ENCODE results near the gene AHSG. TPM values are rescaled to one million over a fixed set of nuclear protein-coding genes. Genes with fewer than 3 reads are reported as not detected.

The AHSG gene, protein sequence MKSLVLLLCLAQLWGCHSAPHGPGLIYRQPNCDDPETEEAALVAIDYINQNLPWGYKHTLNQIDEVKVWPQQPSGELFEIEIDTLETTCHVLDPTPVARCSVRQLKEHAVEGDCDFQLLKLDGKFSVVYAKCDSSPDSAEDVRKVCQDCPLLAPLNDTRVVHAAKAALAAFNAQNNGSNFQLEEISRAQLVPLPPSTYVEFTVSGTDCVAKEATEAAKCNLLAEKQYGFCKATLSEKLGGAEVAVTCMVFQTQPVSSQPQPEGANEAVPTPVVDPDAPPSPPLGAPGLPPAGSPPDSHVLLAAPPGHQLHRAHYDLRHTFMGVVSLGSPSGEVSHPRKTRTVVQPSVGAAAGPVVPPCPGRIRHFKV
- 222 and 237 TPM in 2 replicates for total RNA-seq (2022)
- Bru-seq, nascent RNA = percentile 92 among the genes with signal in this experiment
- BruChase-seq, experiment 1, labeled RNA remaining after a 2-hour chase = percentile 90 among the genes with signal in this experiment
- percentile 95 among the genes with signal in this experiment for BruChase-seq, experiment 2, labeled RNA remaining after a 6-hour chase
- long read RNA-seq, transcript AHSG-202 (7 exons, 1,711 nt) = major isoform, 394 of 461 reads
- long read RNA-seq, partial matches to known transcripts = 30 of 461 reads
- long read RNA-seq, other reads (novel, unspliced or antisense) = 32 of 461 reads

DNA sequence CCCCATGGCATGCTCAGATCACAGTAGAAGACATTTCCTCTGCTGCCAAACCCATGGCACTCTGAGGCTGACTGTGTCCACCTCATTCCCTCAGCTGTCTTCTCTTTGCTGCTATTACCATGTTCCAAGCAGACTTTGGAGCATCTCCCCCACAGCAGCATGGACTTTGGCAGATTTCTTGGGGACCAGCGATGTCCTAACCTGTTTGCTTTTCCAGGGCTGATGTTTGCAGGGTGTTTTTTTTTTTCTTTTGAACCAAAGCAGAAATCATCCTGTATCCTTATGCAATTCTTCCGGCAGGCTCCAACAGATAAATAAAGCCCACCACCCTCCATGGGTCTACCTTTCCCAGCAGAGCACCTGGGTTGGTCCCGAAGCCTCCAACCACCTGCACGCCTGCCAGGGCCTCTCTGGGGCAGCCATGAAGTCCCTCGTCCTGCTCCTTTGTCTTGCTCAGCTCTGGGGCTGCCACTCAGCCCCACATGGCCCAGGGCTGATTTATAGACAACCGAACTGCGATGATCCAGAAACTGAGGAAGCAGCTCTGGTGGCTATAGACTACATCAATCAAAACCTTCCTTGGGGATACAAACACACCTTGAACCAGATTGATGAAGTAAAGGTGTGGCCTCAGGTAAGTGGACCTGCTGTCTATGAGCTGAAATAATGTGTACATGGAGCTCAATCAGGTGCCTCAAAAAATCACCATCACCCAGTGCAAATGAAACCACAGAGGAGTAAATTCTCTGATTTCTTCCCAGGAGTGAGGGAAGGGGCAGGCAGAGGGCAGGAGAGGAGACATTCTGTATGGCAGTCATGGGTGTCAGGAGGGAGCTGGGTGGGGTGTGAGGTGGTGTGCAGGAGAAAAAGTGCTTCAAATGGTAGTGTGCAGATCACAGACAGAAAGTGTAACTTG, at the start of gene AHSG:
Gene AHSG, plus strand, starts transcription at position 340 of the 916 bp plus-strand sequence. Its CDS starts 82 bp downstream, at position 422.
- peaks cover 6% of the 10 kb centered on the region for H3K36me3 Mint-ChIP-seq (ENCODE audit: insufficient read depth, unreplicated experiment)
- Histone ChIP-seq H3K36me3 (ENCODE audit: control insufficient read depth, insufficient read depth, low read length) (0 out of 2 replicates have a peak, but pooled peaks cover 4% of the 10 kb centered on the region), H3K27me3 (replicated peaks; ENCODE audit: control insufficient read depth, insufficient read depth, low read length) (no peaks in the 10 kb centered on the region), H3K4me1 (peaks cover 14% of the 10 kb centered on the region; the same call in 1 of the 2 replicates), H3K4me3 (ENCODE audit: low read depth, low read length) (peak within 1 kb of the TSS; percentile 33), H3K9me3 (no peaks in the 10 kb centered on the region)
- ChIA-PET POLR2A (interaction anchor here (0.5 kb wide), 2 partner anchors 256 to 681 kb away, joined by 3 read pairs; no protein-coding TSS in a partner anchor), CTCF (interaction anchor here (0.5 to 3.2 kb wide), 5 partner anchors 24 to 509 kb away, joined by 3 to 14 read pairs (median 4); no protein-coding TSS in a partner anchor)
- H3K4me3 Mint-ChIP-seq (ENCODE audit: unreplicated experiment) = peak within 1 kb of the TSS; percentile 34
- peaks cover 26% of the 10 kb centered on the region for H3K4me1 Mint-ChIP-seq (ENCODE audit: low read depth, unreplicated experiment)
- TF ChIP-seq, protein P1, sequence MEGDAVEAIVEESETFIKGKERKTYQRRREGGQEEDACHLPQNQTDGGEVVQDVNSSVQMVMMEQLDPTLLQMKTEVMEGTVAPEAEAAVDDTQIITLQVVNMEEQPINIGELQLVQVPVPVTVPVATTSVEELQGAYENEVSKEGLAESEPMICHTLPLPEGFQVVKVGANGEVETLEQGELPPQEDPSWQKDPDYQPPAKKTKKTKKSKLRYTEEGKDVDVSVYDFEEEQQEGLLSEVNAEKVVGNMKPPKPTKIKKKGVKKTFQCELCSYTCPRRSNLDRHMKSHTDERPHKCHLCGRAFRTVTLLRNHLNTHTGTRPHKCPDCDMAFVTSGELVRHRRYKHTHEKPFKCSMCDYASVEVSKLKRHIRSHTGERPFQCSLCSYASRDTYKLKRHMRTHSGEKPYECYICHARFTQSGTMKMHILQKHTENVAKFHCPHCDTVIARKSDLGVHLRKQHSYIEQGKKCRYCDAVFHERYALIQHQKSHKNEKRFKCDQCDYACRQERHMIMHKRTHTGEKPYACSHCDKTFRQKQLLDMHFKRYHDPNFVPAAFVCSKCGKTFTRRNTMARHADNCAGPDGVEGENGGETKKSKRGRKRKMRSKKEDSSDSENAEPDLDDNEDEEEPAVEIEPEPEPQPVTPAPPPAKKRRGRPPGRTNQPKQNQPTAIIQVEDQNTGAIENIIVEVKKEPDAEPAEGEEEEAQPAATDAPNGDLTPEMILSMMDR (IDR thresholded peaks at IDR 0.05; ENCODE audit: insufficient read depth in 1 of 2, low read depth in 1 of 2, low read length in 1 of 2, severe bottlenecking in 1 of 2, unreplicated experiment in 1 of 2) = no peak
- H3K27me3 Mint-ChIP-seq (ENCODE audit: insufficient read depth, unreplicated experiment) = no peaks in the 10 kb centered on the region
- DNase-seq = peak; percentile 57
- BruUV-seq (replicated peaks) = TSS peak; percentile 63
- H3K9me3 Mint-ChIP-seq (ENCODE audit: unreplicated experiment) = peaks cover 9% of the 10 kb centered on the region
- intact Hi-C loops (cut with micrococcal nuclease; ENCODE audit: unreplicated experiment) = loop anchor here (1.0 kb wide), 1 partner anchor 14 kb away; no protein-coding TSS in a partner anchor
- peak within 1 kb of the TSS; percentile 81 for H3K27ac Mint-ChIP-seq (ENCODE audit: unreplicated experiment)

DNA sequence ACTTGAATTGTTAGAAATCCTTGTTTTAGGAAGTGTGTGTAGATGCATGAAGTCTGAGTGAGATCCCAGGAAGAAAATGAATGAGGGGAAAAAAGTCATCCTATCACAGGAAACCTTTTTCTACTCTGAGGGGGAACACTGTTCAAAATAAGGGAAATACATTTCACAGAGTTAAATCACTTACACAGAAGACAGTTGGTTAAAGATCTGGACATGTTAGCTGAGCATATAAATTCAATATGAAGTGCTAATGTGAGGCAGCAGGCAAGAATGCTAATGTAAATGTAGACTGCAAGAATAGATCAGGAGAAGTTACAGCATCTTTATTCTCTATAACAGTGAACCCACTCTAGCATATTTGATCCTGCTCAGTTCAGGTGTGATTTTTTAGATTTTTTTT, 48.3 kb upstream of the AHSG start:
- Mint-ChIP-seq H3K4me3 (ENCODE audit: unreplicated experiment) (no peak overlapping the region), H3K27me3 (ENCODE audit: insufficient read depth, unreplicated experiment) (no peaks in the 10 kb centered on the region), H3K4me1 (ENCODE audit: low read depth, unreplicated experiment) (peaks cover 10% of the 10 kb centered on the region), H3K9me3 (ENCODE audit: unreplicated experiment) (no peaks in the 10 kb centered on the region), H3K27ac (ENCODE audit: unreplicated experiment) (no peak overlapping the region), H3K36me3 (ENCODE audit: insufficient read depth, unreplicated experiment) (peaks cover 8% of the 10 kb centered on the region)
- no peak overlapping the region for H3K4me3 ChIP-seq (ENCODE audit: low read depth, low read length)
- intact Hi-C loops (cut with micrococcal nuclease; ENCODE audit: unreplicated experiment) = no loop called here
- no peaks in the 10 kb centered on the region for H3K27me3 ChIP-seq (replicated peaks; ENCODE audit: control insufficient read depth, insufficient read depth, low read length)
- TF ChIP-seq, protein P1 (IDR thresholded peaks at IDR 0.05; ENCODE audit: insufficient read depth in 1 of 2, low read depth in 1 of 2, low read length in 1 of 2, severe bottlenecking in 1 of 2, unreplicated experiment in 1 of 2) = no peak
- H3K9me3 ChIP-seq = no peaks in the 10 kb centered on the region
- H3K4me1 ChIP-seq = 0 out of 2 replicates have a peak, but pooled peaks cover 3% of the 10 kb centered on the region
- H3K36me3 ChIP-seq (ENCODE audit: control insufficient read depth, insufficient read depth, low read length) = peaks cover 1% of the 10 kb centered on the region; the same call in 1 of the 2 replicates
- CTCF ChIA-PET = no interaction called here
- no TSS peak for BruUV-seq (replicated peaks)
- DNase-seq = no peak
- POLR2A ChIA-PET = no interaction called here
